Neuron (in vitro differentiated cells): Measurements from ENCODE around the gene KAZN.

ENCODE experiments used
- H2AFZ ChIP-seq: one replicate; pipeline ENCODE4 v1.6.1; 2013; ENCODE audit warnings: low read depth, mild to moderate bottlenecking, inconsistent platforms, low read length, moderate library complexity
- H3K27me3 ChIP-seq: one replicate; pipeline ENCODE4 v1.6.1; 2013; ENCODE audit warnings: low read length; ENCODE audit not compliant: insufficient read depth
- H3K36me3 ChIP-seq: one replicate; pipeline ENCODE4 v1.6.1; 2013; ENCODE audit warnings: low read length; ENCODE audit not compliant: insufficient read depth
- H3K4me1 ChIP-seq: one replicate; pipeline ENCODE4 v1.6.1; 2013; ENCODE audit warnings: low read length; ENCODE audit not compliant: insufficient read depth
- H3K4me3 ChIP-seq: 2 replicates; pipeline ENCODE4 v1.5.1; 2013; ENCODE audit warnings: mild to moderate bottlenecking, low read length, moderate library complexity
- H3K9me3 ChIP-seq: one replicate; pipeline ENCODE4 v1.6.1; 2013; ENCODE audit warnings: low read length

The KAZN gene

DNA sequence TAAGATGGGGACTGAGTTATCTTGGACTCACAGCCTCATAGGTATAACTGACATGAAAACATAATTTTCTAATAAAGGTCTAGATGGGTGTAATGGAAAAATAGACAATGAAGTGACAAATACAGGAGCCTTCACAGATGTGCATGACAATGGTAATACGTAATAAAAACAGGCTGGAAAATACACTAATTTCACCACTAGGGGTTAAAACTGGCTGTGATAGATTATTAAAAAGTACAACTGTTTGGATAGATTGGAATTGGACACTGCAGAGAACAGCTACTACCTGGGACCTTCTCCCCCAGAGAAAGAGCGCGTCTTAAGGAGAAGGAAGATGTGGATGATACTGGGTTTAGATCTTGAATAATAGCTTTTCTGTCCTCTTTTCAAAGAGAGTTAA, 9.8 kb downstream of the KAZN start:
- H2AFZ ChIP-seq, result no peak overlapping the region
- H3K4me3 ChIP-seq, result no peak overlapping the region
- peaks cover 17% of the 10 kb centered on the region for H3K4me1 ChIP-seq
- peaks cover 48% of the 10 kb centered on the region for H3K36me3 ChIP-seq
- H3K27me3 ChIP-seq, result no peaks in the 10 kb centered on the region
- peaks cover 3% of the 10 kb centered on the region for H3K9me3 ChIP-seq

DNA sequence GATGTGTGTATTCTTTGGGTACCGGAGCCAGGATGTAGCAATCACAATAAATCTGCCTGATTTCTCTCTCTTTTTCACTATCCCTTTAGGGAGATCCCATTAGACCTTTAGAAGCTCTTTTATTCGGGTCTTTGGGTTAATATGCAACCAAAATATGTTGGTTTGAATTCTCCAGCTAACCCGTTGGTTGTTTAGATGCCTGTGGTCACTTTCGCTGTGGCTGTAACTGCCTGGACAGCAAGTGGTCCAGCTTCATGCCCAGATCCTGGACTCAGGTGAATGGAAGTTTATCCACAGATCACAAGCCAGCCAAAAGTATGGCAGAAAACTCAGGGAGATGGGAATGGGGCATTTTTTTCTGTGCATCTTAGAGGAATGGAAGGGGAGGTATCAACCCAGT, 12.3 kb downstream of the KAZN start:
- H3K4me1 ChIP-seq, result no peaks in the 10 kb centered on the region

DNA sequence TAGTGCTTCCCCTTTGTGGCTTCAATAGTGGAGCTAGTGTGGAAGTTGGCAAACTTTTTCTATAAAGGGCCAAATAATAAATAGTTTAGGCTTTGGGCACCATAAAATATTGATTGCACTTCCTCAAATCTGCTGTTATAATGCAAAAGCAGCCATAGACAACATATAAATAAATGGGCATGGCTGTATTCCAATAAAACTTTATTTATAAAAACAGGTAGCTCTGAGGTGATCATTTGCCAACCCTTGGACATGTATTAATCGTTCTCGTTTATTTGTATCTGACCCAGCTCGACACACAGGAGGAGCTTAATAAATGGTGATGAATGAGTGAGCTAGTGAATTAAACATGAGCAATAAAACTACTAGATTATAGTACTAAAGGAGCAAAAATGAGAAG, 13.3 kb downstream of the KAZN start:
- no peak overlapping the region for H3K4me3 ChIP-seq
- H3K4me1 ChIP-seq, result no peaks in the 10 kb centered on the region
- H3K36me3 ChIP-seq, result peaks cover 58% of the 10 kb centered on the region
- no peaks in the 10 kb centered on the region for H3K27me3 ChIP-seq
- no peak overlapping the region for H2AFZ ChIP-seq
- H3K9me3 ChIP-seq, result peaks cover 3% of the 10 kb centered on the region

More for the DNA sequence above, 12.3 kb downstream of the KAZN start:
- Histone ChIP-seq H3K27me3 (no peaks in the 10 kb centered on the region), H3K36me3 (peaks cover 54% of the 10 kb centered on the region), H2AFZ (no peak overlapping the region), H3K9me3 (peaks cover 3% of the 10 kb centered on the region), H3K4me3 (no peak overlapping the region)

DNA sequence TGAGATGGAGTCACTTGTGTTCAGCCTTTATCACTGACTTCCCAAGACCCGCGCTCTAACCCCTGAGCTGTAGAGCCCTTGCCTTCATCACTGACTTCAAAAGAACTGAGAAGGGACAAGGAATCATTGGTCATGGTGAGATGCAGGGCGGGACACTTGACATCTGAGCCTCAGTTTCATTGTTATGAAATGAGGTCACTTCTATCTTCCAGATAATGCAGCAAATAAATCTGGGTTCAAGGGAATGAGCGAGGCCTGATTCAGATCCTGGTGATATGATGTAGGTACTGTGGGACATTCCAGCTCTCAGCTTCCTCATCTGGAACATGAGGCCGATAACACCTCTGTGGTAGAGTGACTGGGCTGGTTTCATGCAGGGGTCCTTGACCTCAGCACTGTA, 13.8 kb downstream of the KAZN start:
- Histone ChIP-seq H2AFZ (no peak overlapping the region), H3K4me3 (no peak overlapping the region), H3K27me3 (no peaks in the 10 kb centered on the region), H3K9me3 (peaks cover 3% of the 10 kb centered on the region), H3K36me3 (peaks cover 57% of the 10 kb centered on the region), H3K4me1 (no peaks in the 10 kb centered on the region)

DNA sequence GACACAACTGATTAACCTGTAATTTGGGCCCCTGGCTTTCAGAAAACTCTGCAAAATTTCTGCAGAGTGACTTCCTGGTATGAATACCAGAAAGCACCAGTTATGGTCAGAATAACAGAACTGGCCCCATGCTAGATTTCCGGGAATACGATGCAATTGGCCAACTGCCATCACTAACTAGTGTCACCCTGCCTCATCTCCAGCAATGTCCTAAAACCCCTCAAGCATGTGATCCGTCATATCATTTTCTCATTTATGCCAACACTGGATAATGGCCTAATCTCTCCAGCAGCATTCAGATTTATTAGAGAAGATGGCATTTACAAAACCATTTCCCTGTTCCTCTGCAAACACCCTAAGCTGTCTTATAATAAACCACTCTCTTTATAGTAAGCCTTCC, 15.4 kb downstream of the KAZN start:
- Histone ChIP-seq H3K27me3 (no peaks in the 10 kb centered on the region), H3K36me3 (peaks cover 45% of the 10 kb centered on the region), H3K4me3 (no peak overlapping the region), H2AFZ (no peak overlapping the region), H3K4me1 (no peaks in the 10 kb centered on the region), H3K9me3 (peaks cover 13% of the 10 kb centered on the region)

DNA sequence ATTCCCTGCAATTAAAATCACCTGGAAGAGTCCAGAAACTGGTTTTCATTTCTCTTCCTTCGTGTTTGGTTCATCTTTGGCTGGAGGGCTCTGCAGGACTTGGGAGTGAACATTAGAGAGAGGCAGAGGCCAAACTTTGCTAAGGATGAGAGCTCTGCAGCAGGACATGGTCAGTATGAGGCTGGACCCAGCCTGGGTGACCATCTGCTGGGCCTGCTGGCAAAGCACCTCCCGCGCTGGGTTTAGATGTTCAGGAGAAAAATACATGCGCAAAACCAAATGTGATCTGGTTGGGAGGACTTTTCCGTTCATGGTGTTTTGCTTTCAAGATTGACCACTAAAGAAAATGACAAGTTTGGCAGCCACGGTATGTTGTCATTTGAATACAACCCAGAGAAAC, 15.9 kb downstream of the KAZN start:
- Histone ChIP-seq H3K27me3 (no peaks in the 10 kb centered on the region), H3K4me1 (no peaks in the 10 kb centered on the region), H3K9me3 (peaks cover 13% of the 10 kb centered on the region), H3K36me3 (peaks cover 42% of the 10 kb centered on the region), H3K4me3 (no peak overlapping the region), H2AFZ (no peak overlapping the region)

DNA sequence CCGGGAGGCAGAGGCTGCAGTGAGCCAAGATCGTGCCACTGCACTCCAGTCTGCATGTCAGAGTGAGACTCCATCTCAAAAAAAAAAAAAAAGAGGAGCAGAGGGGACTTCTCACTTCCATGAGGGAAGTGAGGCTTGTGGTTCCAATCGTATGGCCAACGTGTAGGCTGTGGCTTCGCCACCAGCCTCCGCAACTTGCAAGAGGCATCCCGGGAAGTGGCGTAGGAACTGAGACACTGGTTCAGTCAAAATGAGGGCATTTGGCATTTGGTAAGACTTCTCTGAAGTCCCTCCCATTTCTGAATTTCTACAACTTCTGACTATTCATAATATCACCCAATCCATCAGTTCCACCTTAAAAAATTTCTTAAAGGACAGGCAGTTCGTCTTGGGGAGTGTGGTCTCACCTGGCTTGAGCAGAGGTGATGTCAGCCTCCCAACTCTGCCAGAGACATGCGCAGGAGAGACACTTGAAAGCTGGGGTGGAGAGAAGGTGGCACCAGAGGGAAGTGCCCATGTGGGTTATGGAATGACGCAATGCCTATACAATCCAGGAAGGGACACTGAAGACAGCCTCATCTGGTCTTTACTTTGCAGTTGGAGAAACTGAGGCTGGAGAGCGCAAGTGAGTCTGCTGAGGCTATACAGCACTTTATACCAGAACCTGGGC, 17.2 kb downstream of the KAZN start:
- Histone ChIP-seq H3K9me3 (peaks cover 14% of the 10 kb centered on the region), H3K36me3 (peaks cover 39% of the 10 kb centered on the region), H3K4me3 (no peak overlapping the region), H3K27me3 (no peaks in the 10 kb centered on the region), H2AFZ (no peak overlapping the region), H3K4me1 (no peaks in the 10 kb centered on the region)

DNA sequence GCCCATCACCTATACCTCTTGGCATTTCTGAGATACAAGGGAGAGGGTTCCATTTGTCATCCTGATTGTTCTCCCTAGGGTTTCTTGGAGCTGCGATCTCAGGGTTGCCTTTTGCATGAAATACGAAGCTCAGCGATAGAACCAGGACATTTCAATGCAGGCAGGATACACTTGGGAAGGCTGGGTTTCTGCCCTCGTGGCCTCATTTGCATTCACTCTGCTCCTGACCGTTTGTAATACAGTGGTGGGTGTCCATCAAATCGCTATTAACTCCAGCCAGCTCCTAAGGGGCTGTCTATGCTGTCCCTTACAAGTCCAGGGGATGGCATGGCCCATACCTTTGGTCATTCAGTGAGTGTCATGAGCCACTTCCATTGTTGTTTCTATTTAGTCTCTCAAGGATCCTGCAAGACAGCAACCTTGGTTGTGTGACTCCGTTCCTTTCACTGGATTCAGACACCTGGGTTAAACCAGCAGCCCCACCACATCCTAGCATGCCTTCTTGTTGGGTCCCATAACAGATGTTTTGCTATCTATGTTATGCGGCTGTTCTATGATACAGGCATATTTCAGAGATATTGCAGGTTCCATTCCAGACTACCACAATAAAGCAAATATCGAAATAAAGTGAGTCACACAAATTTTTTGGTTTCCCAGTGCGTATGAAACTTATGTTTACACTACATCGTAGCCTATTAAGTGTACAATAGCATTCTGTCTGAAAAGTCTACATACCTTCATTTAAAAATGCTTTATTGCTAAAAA, 18.3 kb downstream of the KAZN start:
- no peaks in the 10 kb centered on the region for H3K27me3 ChIP-seq
- no peaks in the 10 kb centered on the region for H3K4me1 ChIP-seq
- peaks cover 14% of the 10 kb centered on the region for H3K9me3 ChIP-seq
- peaks cover 44% of the 10 kb centered on the region for H3K36me3 ChIP-seq
- H3K4me3 ChIP-seq, result no peak overlapping the region
- no peak overlapping the region for H2AFZ ChIP-seq

DNA sequence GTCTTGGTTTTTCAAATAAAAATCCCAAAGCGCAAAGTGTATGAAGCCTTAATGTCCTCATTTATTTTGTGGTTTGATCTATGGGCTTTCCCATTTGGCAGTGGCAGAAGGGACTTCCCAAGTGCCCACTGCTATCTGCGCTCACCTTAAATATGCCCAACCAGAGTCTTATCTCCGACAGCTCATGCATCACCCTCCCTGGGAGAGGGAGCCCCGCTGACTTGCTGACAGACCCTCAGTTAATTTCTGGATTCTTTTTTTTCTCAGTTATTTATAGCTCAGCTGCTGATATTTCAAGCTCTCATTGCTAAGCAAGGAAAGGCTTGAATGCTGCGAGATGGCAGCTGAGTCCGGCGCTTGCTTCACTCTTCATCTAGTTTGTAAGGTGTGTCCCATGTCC, 19.3 kb downstream of the KAZN start:
- H3K4me1 ChIP-seq, result no peaks in the 10 kb centered on the region
- peaks cover 14% of the 10 kb centered on the region for H3K9me3 ChIP-seq
- no peak overlapping the region for H2AFZ ChIP-seq
- no peak overlapping the region for H3K4me3 ChIP-seq
- no peaks in the 10 kb centered on the region for H3K27me3 ChIP-seq
- H3K36me3 ChIP-seq, result peaks cover 44% of the 10 kb centered on the region

DNA sequence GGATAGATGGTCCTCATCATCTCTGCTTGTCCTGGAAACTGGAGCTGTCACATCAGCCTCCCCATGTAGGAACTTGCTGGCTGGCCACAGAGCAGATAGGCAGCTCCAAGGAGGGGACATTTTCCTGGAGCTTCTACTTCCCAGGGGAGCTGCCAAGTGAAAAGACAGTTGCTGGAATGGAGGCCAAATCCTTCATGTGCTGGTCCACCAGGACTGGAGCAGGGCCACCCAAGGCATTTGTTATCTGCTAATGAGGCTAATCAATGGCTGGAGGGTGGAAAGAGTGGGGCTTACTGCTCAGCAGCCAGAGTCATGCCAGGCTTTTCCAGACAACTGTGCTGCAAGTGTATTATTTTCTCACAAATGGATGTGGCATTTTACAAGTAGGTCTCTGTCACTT, 22.5 kb downstream of the KAZN start:
- H2AFZ ChIP-seq, result no peak overlapping the region
- H3K4me1 ChIP-seq, result peaks cover 17% of the 10 kb centered on the region
- H3K27me3 ChIP-seq, result no peaks in the 10 kb centered on the region
- H3K9me3 ChIP-seq, result peaks cover 14% of the 10 kb centered on the region
- no peak overlapping the region for H3K4me3 ChIP-seq
- peaks cover 18% of the 10 kb centered on the region for H3K36me3 ChIP-seq

DNA sequence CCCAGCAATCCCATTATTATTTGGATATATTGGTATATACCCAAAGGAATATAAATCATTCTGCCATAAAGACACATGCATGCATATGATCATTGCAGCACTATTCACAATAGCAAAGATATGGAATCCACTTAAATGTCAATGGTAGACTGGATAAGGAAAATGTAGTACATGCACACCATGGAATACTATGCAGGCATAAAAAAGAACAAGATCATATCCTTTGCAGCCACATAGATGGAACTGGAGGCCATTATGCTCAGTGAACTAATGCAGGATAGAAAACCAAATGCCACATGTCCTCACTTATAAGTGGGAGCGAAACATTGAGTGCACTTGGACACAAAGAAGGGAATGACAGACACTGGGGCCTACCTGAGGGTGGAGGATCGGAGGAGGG, 24.6 kb downstream of the KAZN start:
- H3K36me3 ChIP-seq, result peaks cover 11% of the 10 kb centered on the region
- H3K4me3 ChIP-seq, result no peak overlapping the region
- H3K27me3 ChIP-seq, result no peaks in the 10 kb centered on the region
- peaks cover 10% of the 10 kb centered on the region for H3K9me3 ChIP-seq
- H3K4me1 ChIP-seq, result peaks cover 35% of the 10 kb centered on the region
- H2AFZ ChIP-seq, result no peak overlapping the region

DNA sequence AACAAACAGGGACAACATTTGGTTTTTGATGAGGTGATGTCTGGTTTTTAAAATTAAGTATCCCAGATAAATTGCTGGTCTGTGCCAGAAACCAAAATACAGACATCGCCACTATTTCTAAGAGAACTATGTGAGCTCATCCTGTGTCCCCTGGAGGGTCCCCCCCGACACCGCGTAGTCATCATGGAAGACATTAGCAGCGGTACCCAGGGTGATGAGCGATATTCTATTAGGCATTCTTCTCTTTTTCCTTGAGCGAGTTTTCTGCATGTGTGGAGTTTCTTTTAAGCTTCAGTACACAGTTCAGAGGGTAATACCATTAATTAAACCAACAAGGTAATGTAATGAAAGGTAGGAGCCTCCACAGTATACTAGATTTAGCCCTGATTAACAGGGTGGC, 26.5 kb downstream of the KAZN start:
- Histone ChIP-seq H2AFZ (no peak overlapping the region), H3K9me3 (no peaks in the 10 kb centered on the region), H3K4me3 (no peak overlapping the region), H3K4me1 (peaks cover 36% of the 10 kb centered on the region), H3K27me3 (no peaks in the 10 kb centered on the region), H3K36me3 (peaks cover 13% of the 10 kb centered on the region)

DNA sequence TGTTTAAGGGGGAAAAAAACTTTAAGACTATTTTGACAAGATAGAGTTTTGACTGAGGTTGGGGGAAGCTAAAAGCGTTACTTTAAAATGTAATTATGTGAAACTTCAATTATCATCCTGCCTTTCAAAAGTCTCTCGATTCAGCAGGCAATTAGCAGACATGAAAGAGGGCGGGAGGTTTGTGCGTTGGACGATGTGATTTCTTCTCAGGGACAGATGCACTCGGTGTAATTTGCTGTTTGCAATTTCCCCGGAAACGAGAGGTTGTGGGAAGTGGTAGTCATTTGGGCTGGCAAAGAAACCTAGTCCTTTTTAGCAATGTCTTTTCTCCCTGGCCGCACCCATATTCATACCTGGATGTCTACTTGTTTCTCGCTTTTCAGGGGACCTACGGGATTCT, 27.1 kb downstream of the KAZN start:
- peaks cover 13% of the 10 kb centered on the region for H3K36me3 ChIP-seq
- no peak overlapping the region for H3K4me3 ChIP-seq
- no peaks in the 10 kb centered on the region for H3K27me3 ChIP-seq

More for the DNA sequence above, 27.1 kb downstream of the KAZN start:
- Histone ChIP-seq H3K9me3 (no peaks in the 10 kb centered on the region), H2AFZ (no peak overlapping the region), H3K4me1 (peaks cover 36% of the 10 kb centered on the region)
